LHCN-M2 (cell line): ENCODE results near the gene PLA2G2E. TPM values are rescaled to one million over a fixed set of nuclear protein-coding genes. Genes with fewer than 3 reads are reported as not detected.
"Not testable (repeated sequence)": the region's sequence is repeated elsewhere in the genome, so short reads cannot be mapped to it uniquely, and the experiment has no call there.

Source experiments
- DNase-seq: peaks from one replicate; pipeline ENCODE4 v3.0.0-alpha.2; 2012; ENCODE audit warnings: low read depth
- total RNA-seq: library from RNA; depleted of rRNA; stranded (reverse); fragments of >200 nt; gene quantifications from 2 replicates; pipeline ENCODE4 v1.2.3, GENCODE V29; 2014; rRNA removed

PLA2G2E gene
- total RNA-seq, 1 experiment from 2014 or later = not detected

DNA sequence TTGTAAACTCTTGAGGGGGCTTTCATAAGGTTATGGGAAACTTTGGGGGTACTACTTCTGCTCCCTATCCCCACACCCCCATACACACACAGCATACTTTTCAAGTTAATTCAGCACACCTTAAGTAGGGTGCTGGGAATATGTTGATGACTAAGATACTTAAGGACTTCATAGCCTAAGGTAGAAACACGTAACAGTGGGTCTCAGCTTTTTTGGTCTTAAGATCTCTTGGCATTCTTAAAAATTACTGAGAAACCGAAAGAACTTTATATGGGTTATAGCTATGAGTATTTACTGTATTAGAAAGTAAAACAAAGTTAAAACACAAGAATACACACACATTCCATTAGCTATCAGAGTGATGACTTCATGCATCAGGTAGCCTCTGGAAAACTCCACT lies 39.1 kb downstream of the PLA2G2E start:
- DNase-seq = no peak

DNA sequence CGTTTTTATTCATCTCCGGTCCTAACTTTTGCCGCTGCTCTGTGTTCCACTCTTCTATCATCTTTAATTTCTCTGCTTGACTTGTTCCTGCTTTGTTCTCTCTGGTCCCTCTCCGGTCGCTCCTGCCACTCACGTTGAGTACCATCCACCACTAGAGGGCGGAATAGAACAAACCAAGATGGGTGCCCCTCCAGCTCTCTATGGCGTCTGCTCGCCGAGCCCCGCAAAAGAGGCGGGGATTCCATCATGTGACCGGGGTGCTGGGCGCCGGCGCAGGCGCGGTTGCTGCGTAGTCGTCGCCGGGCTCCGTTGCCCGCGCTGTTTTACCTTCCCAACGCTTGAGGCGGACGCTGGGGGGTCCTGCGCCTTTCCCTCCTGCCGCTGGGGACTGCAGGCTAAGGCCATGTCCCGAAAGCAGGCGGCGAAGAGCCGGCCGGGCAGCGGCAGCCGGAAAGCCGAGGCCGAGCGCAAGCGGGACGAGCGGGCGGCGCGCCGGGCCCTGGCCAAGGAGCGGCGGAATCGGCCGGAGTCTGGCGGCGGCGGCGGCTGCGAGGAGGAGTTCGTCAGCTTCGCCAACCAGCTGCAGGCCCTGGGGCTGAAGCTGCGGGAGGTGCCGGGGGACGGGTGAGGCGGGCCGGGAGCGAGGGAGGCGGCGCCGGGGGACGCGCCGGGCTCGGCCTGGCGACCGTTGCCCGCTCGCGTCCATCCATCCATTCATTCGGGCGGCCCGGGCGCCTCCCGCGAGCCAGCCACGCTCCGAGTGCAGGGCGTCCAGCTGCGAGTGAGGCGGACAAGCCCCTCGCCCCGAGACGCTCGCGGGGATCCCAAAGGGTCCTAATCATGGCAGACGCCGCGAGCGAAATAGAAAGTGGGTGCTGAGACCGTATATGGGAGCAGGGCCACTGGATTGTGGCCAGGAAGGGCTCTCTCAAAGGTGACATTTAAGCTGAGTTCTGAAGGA lies 41.0 kb downstream of the PLA2G2E start, which contains the start of gene OTUD3:
Gene OTUD3 (plus strand): TSS at position 285 of the 961 bp plus-strand sequence. CDS start 119 bp downstream, at position 404.
- peak; percentile 97 for DNase-seq

DNA sequence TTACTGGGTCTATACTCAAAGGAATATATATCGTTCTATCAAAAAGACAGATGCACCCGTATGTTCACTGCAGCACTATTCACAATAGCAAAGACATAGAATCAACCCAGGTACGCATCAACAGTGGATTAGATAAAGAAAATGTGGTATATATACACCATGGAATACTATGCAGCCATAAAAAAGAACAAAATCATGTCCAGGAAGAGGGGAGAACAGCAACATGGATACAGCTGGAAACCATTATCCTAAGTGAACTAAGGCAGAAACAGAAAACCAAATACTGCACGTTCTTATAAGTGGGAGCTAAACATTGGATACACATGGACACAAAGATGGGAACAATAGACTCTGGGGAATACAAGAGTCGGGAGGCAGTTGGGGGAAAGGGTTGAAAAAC lies 42.6 kb downstream of the PLA2G2E start:
- not testable (repeated sequence) for DNase-seq

DNA sequence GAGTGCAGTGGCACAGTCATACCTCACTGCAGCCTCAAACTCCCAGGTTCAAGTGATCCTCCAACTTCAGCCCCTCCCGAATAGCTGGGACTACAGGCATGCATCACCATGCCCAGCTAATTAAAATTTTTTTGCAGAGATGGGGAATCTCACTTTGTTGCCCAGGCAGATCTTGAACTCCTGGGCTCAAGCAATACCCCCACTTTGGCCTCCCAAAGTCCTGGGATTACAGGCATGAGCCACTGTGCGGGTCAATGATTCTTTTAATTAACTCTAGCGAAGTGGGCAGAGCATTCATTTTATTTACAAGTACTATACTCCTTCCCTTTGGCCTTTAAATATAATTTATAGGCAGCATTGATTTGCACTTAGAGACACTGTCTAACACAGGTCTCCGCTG lies 43.8 kb downstream of the PLA2G2E start:
- no peak for DNase-seq

DNA sequence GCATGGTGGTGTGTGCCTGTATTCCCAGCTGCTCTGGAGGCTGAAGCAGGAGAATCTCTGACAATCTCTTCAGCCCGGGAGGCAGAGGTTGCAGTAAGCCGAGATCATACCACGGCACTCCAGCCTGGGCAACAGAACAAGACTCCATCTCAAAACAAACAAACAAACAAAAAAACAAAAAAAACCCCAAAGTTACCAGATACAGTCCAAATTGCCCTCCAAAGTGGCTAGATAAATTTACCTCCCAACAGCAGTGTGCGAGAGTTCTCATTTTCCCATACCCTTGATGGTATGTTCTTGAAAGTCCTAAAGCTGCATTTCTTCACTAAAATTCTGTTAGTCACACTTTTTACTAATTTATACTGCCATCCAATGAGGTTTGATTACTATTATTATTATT lies 44.2 kb downstream of the PLA2G2E start:
- no peak for DNase-seq

DNA sequence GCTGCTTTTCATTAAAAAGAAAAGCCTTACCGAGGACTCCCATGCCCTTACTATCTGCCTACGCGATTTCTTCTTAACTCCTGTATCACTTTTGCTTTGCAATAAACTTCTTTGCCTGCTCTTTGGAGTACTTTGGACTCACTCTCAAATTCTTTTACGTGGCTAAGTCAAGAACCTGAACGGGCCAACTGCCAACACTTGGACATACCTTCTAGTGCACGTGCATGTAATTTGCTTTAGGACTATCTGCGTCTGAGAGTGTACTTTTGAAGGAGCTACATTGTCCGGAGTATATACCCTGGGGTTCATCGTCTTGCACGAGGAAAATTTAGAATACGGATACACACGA lies 44.8 kb downstream of the PLA2G2E start:
- no peak for DNase-seq

DNA sequence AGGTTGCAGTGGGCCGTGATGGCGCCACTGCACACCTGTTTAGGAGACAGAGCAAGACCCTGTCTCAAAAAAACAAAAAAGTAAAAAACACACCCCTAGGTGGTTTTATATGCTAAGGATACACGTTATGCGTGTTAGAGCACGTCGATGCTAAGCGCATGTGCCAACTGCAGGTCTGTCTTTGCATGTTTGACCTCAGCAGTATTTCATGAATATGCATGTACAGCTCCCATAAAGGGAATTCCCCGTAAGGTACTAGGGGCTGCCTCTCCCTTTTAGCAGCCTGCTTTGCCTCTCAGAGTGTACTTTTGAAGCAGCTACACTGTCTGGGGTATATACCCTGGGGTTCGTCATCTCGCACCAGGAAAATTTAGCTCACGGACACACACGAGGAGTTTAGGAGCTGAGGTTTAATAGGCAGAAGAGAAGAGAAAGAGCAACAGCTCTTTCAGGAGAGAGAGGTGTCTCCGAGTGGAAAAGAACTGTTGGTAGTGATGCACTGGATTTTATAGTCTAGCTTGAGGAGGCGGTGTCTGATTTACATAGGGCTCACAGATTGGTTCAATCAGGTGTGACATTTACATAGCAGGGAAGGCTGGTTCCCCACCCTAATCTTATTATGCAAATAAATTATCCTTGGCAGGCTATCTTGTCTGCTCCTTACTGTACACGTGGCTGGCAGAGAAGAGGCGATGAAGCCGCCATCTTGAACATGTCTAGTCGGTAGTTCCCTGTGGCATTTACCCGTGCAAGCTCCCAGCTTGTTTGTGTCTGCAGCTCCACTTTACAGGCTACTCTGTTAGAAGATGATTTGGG lies 45.4 kb downstream of the PLA2G2E start:
- no peak for DNase-seq

DNA sequence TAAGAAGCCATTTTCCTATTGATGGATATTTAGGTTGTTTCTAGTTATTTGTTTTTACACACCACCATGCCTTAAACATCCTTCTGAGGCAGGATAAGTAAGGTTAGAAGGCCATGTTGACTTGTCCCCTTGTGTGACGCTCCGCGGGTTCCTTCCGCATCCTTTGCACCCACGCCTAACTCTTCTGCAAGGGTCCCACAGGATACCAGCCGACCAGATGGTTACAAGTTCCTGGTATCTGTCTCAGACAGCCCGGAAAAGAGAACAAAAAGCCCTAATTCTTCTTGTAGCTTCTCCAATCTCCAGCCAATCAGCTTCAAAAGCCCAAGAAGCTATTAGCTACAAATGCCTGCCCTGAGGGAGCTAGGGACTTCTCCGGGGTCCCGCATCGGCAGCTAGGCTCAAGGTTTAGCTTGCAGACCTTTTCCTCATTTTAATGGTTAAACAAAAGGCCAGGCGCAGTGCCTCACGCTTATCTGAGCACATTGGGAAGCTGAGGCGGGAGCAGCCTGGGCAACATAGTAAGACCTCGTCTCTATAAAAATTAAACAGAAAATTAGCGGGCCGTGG lies 46.2 kb downstream of the PLA2G2E start:
- DNase-seq = no peak

DNA sequence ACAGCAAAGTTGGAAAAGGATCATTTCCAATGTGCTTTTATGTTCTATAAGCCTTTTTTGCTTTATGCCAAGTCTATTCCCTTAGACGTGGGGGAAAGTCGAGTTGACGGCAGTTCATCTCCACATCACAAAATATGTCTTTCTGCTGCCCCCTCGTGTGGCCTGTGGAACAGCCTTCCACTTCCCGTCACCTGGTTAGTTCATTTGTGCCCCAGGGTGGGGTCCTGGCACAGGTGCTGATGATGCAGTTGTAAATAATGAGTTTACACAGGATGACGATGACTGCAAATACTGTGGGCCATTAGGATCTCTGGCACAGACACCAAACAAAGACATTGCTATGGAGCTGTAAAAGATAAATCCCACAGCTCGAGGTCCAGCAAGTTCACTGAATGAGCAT lies 51.2 kb downstream of the PLA2G2E start:
- DNase-seq = no peak

Other genes starting within 250 kb of the PLA2G2E start
- gene TMCO4, start 123.7 kb downstream of the PLA2G2E start, total RNA-seq = 19.8 and 20.6 TPM in 2 replicates
- not detected in 2 replicates for gene RNF186, start 108.3 kb downstream of the PLA2G2E start, total RNA-seq
- gene OTUD3, start 41.2 kb downstream of the PLA2G2E start, total RNA-seq = 4.0 and 4.4 TPM in 2 replicates
- gene PLA2G2A, start 56.0 kb upstream of the PLA2G2E start, total RNA-seq = not detected in 2 replicates
- not detected in 2 replicates for gene PLA2G5, start 146.6 kb upstream of the PLA2G2E start, total RNA-seq
- gene PLA2G2D, start 195.9 kb upstream of the PLA2G2E start, total RNA-seq = not detected in 2 replicates
- not detected in 2 replicates for gene PLA2G2F, start 215.7 kb upstream of the PLA2G2E start, total RNA-seq